Fibroblast of mammary gland (primary cell): ENCODE measurements around the gene BHLHE23.

Experiments
- DNase-seq: peaks from one replicate; pipeline ENCODE4 v3.0.0-alpha.2; 2010; ENCODE audit warnings: low read depth
- H3K4me3 ChIP-seq: 2 replicates; pipeline ENCODE4 v1.5.1; 2011; ENCODE audit warnings: low read depth, mild to moderate bottlenecking, low read length, moderate library complexity; ENCODE audit not compliant: control insufficient read depth
- CTCF ChIP-seq: conservative IDR thresholded peaks from 2 replicates; pipeline ENCODE4 v1.5.1; 2011; ENCODE audit warnings: low read depth, low read length, inconsistent platforms; ENCODE audit not compliant: control insufficient read depth, insufficient read depth

BHLHE23 gene

GRCh38 chr20:62968378-62969178 lies 38.2 kb downstream of the BHLHE23 start:
- no peak overlapping the region for H3K4me3 ChIP-seq
- TF ChIP-seq CTCF, result no peak

DNA sequence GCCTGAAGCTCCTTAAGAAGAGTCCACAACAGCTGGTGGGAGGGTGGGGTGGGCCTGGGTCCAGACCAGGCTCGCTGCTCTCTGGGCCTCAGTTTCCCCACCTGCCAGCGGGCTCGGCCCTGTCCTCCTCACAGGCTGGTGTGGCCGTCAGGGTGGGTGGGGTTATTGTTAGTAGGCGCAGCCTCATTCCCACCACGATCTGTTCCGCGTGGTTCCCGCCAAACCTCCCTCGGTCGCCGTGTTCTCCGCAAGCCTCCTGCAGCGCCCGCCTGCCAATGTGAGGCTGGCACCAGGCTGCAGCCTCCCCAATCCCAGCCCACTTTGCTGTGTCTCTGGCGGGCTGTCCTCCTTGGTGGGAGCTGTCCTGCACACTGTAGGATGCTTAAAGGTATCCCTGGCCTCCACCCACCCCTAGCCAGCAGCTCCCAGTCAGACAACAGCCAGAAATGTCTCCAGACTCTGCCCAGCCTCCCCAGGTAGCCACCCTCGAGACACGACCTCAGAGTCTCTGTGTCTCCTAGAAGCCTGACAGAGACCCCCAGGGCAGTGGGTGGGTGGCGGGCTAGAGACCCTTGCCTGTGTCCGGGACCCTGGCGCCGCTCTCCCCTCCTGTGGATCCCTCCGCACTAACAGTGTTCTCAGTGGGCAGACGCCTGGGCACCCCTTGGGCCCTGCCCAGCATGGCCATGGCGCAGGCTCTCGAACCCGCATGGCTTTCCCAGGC lies 39.0 kb downstream of the BHLHE23 start:
- H3K4me3 ChIP-seq, result no peak overlapping the region
- DNase-seq, result no peak
- no peak for TF ChIP-seq CTCF

More at GRCh38 chr20:62968378-62969178, 38.2 kb downstream of the BHLHE23 start:
- no peak for DNase-seq

GRCh38 chr20:62967149-62967501 lies 39.6 kb downstream of the BHLHE23 start:
- DNase-seq, result no peak
- TF ChIP-seq CTCF, result no peak
- H3K4me3 ChIP-seq, result no peak overlapping the region

- DNase-seq, result no peak
- no peak overlapping the region for H3K4me3 ChIP-seq
- TF ChIP-seq CTCF, result no peak
Measured at GRCh38 chr20:62966212-62967148, 40.3 kb downstream of the BHLHE23 start.

- no peak for TF ChIP-seq CTCF
- no peak overlapping the region for H3K4me3 ChIP-seq
- no peak for DNase-seq
Measured at GRCh38 chr20:62965363-62965771, 41.4 kb downstream of the BHLHE23 start.

- no peak for DNase-seq
- TF ChIP-seq CTCF, result no peak
- H3K4me3 ChIP-seq, result no peak overlapping the region
Measured at GRCh38 chr20:62964700-62965099, 42.1 kb downstream of the BHLHE23 start.
